ENCODE results near the gene ZNF140.

ZNF140 gene

GRCh38 chr12:133135747-133136146 lies 55.0 kb downstream of the ZNF140 start:
- no peak for TF ChIP-seq EZH2 (IDR thresholded peaks at IDR 0.05; ENCODE audit: borderline replicate concordance, low read length)
- TF ChIP-seq, protein P1, sequence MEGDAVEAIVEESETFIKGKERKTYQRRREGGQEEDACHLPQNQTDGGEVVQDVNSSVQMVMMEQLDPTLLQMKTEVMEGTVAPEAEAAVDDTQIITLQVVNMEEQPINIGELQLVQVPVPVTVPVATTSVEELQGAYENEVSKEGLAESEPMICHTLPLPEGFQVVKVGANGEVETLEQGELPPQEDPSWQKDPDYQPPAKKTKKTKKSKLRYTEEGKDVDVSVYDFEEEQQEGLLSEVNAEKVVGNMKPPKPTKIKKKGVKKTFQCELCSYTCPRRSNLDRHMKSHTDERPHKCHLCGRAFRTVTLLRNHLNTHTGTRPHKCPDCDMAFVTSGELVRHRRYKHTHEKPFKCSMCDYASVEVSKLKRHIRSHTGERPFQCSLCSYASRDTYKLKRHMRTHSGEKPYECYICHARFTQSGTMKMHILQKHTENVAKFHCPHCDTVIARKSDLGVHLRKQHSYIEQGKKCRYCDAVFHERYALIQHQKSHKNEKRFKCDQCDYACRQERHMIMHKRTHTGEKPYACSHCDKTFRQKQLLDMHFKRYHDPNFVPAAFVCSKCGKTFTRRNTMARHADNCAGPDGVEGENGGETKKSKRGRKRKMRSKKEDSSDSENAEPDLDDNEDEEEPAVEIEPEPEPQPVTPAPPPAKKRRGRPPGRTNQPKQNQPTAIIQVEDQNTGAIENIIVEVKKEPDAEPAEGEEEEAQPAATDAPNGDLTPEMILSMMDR (IDR thresholded peaks at IDR 0.05; ENCODE audit: low read length), result no peak
- Histone ChIP-seq H3K4me1 (ENCODE audit: insufficient read depth, low read length, severe bottlenecking) (peaks cover 9% of the 10 kb centered on the region), H4K20me1 (ENCODE audit: insufficient read depth, low read length) (no peaks in the 10 kb centered on the region), H3K36me3 (ENCODE audit: insufficient read depth, low read length) (peaks cover 93% of the 10 kb centered on the region), H3K27ac (ENCODE audit: low read depth, low read length, poor library complexity, severe bottlenecking) (no peak overlapping the region), H3F3A (ENCODE audit: insufficient read depth, low read length) (no peaks in the 10 kb centered on the region), H3K27me3 (ENCODE audit: insufficient read depth, low read length) (no peaks in the 10 kb centered on the region), H3K9me3 (ENCODE audit: low read length) (peaks cover 62% of the 10 kb centered on the region), H3K9me2 (ENCODE audit: low read depth, low read length) (no peaks in the 10 kb centered on the region), H3K4me3 (ENCODE audit: low read depth, low read length, poor library complexity, severe bottlenecking) (no peak overlapping the region), H3K79me2 (ENCODE audit: insufficient read depth, low read length) (peaks cover 5% of the 10 kb centered on the region; the same call in 1 of the 2 replicates), H2AFZ (ENCODE audit: low read length) (no peak overlapping the region), H3K9ac (ENCODE audit: low read length) (no peak overlapping the region), H3K4me2 (ENCODE audit: low read length) (no peak overlapping the region)

DNA sequence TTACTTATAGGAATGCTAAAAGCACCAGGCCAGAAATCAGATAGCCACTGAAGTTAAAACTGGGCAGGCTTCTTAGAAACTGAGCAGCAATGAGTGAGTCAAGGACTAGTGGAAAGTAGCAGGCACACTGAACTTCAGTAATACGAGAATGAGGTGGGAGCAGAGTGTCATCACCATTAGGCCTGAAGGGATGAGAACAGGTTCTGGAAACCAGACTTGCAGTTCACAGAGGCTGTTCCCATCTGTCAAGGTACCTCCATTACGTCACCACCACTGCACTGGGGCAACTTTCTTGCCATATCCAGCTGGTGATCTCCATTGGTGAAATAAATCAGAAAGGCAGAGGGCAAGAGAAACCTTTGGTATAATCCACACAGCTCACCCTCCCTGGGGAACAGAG lies 65.3 kb downstream of the ZNF140 start:
- H3F3A ChIP-seq (ENCODE audit: insufficient read depth, low read length), result no peaks in the 10 kb centered on the region
- no peaks in the 10 kb centered on the region for H3K27me3 ChIP-seq (ENCODE audit: insufficient read depth, low read length)

DNA sequence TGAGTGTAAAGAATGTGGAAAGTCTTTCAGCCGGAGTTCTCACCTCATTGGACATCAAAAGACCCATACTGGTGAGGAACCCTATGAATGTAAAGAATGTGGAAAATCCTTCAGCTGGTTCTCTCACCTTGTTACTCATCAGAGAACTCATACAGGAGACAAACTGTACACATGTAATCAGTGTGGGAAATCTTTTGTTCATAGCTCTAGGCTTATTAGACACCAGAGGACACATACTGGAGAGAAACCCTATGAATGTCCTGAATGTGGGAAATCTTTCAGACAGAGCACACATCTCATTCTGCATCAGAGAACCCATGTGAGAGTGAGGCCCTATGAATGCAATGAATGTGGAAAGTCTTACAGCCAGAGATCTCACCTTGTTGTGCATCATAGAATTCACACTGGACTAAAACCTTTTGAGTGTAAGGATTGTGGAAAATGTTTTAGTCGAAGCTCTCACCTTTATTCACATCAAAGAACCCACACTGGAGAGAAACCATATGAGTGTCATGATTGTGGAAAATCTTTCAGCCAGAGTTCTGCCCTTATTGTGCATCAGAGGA lies 75.5 kb downstream of the ZNF140 start:
- H3K4me2 ChIP-seq (ENCODE audit: low read length), result no peak overlapping the region
- no peak overlapping the region for H2AFZ ChIP-seq (ENCODE audit: low read length)
- no peaks in the 10 kb centered on the region for H4K20me1 ChIP-seq (ENCODE audit: insufficient read depth, low read length)
- H3K4me1 ChIP-seq (ENCODE audit: insufficient read depth, low read length, severe bottlenecking), result no peaks in the 10 kb centered on the region
- H3K36me3 ChIP-seq (ENCODE audit: insufficient read depth, low read length), result peaks cover 77% of the 10 kb centered on the region
- H3K27ac ChIP-seq (ENCODE audit: low read depth, low read length, poor library complexity, severe bottlenecking), result no peak overlapping the region
- H3K9ac ChIP-seq (ENCODE audit: low read length), result no peak overlapping the region
- peaks cover 65% of the 10 kb centered on the region for H3K9me3 ChIP-seq (ENCODE audit: low read length)
- no peak overlapping the region for H3K4me3 ChIP-seq (ENCODE audit: low read depth, low read length, poor library complexity, severe bottlenecking)
- H3F3A ChIP-seq (ENCODE audit: insufficient read depth, low read length), result peaks cover 3% of the 10 kb centered on the region; the same call in 1 of the 2 replicates
- TF ChIP-seq, protein P1 (IDR thresholded peaks at IDR 0.05; ENCODE audit: low read length), result no peak
- no peak for TF ChIP-seq EZH2 (IDR thresholded peaks at IDR 0.05; ENCODE audit: borderline replicate concordance, low read length)
- H3K9me2 ChIP-seq (ENCODE audit: low read depth, low read length), result no peaks in the 10 kb centered on the region
- no peaks in the 10 kb centered on the region for H3K27me3 ChIP-seq (ENCODE audit: insufficient read depth, low read length)
- no peaks in the 10 kb centered on the region for H3K79me2 ChIP-seq (ENCODE audit: insufficient read depth, low read length)

More for the DNA sequence above, 65.3 kb downstream of the ZNF140 start:
- H3K27ac ChIP-seq (ENCODE audit: low read depth, low read length, poor library complexity, severe bottlenecking), result no peak overlapping the region
- no peak overlapping the region for H3K4me2 ChIP-seq (ENCODE audit: low read length)
- H3K4me3 ChIP-seq (ENCODE audit: low read depth, low read length, poor library complexity, severe bottlenecking), result no peak overlapping the region
- H3K9me3 ChIP-seq (ENCODE audit: low read length), result peaks cover 39% of the 10 kb centered on the region
- H4K20me1 ChIP-seq (ENCODE audit: insufficient read depth, low read length), result no peaks in the 10 kb centered on the region
- peaks cover 87% of the 10 kb centered on the region for H3K36me3 ChIP-seq (ENCODE audit: insufficient read depth, low read length)
- no peaks in the 10 kb centered on the region for H3K9me2 ChIP-seq (ENCODE audit: low read depth, low read length)
- H2AFZ ChIP-seq (ENCODE audit: low read length), result no peak overlapping the region
- H3K4me1 ChIP-seq (ENCODE audit: insufficient read depth, low read length, severe bottlenecking), result no peaks in the 10 kb centered on the region
- H3K79me2 ChIP-seq (ENCODE audit: insufficient read depth, low read length), result no peaks in the 10 kb centered on the region
- H3K9ac ChIP-seq (ENCODE audit: low read length), result no peak overlapping the region
- TF ChIP-seq, protein P1 (IDR thresholded peaks at IDR 0.05; ENCODE audit: low read length), result no peak
- no peak for TF ChIP-seq EZH2 (IDR thresholded peaks at IDR 0.05; ENCODE audit: borderline replicate concordance, low read length)

Measured in OCI-LY1 (cell line).